MM.1S (cell line): ENCODE results near the gene OR10G7.

Experiments
- CTCF ChIP-seq: fragments of 300-600 bp; sonication (generic); IDR thresholded peaks from 2 replicates; pipeline ENCODE4 v1.5.1; 2016; ENCODE audit warnings: antibody characterized with exemption, low read length, mixed read lengths
- EZH2 ChIP-seq: fragments of 300-600 bp; sonication (generic); optimal IDR thresholded peaks from 2 replicates; pipeline ENCODE3; 2017; ENCODE audit warnings: low read depth, mild to moderate bottlenecking, antibody characterized with exemption, low read length, mixed read lengths
- EZH2phosphoT487 ChIP-seq: fragments of 300-600 bp; sonication (generic); IDR thresholded peaks from 2 replicates; pipeline ENCODE4 v1.6.1; 2018; ENCODE audit warnings: antibody characterized with exemption, low read length

- TF ChIP-seq CTCF (no peak), EZH2 (no peak), EZH2phosphoT487 (no peak)
These were observed 41.2 kb upstream of the OR10G7 start for GRCh38 chr11:124082371-124082770.
